ENCODE measurements around the gene CRTC1. TPM values are rescaled to one million over a fixed set of nuclear protein-coding genes. Genes with fewer than 3 reads are reported as not detected.

Gene CRTC1
- total RNA-seq, 1 donor from 2014 or later: 15.5 TPM

GRCh38 chr19:18710186-18710585 lies 26.7 kb downstream of the CRTC1 start:
- Mint-ChIP-seq H3K27me3 (no peaks in the 10 kb centered on the region), H3K9me3 (no peaks in the 10 kb centered on the region), H3K4me1 (peaks cover 22% of the 10 kb centered on the region), H3K36me3 (ENCODE audit: low read depth) (peaks cover 1% of the 10 kb centered on the region), H3K4me3 (no peak overlapping the region), H3K27ac (no peak overlapping the region)
- ChIA-PET POLR2A (interaction anchor here (0.6 kb wide), 1 partner anchor 38 kb away, joined by 12 read pairs; no protein-coding TSS in a partner anchor), CTCF (no interaction called here)
- intact Hi-C loops (cut with micrococcal nuclease): no loop called here
- ATAC-seq (ENCODE audit: low read depth) (no peak), DNase-seq (no peak)
- no peak for TF ChIP-seq CTCF (IDR thresholded peaks at IDR 0.05)

- CTCF ChIA-PET: no interaction called here
- no peak for DNase-seq
- peaks cover 22% of the 10 kb centered on the region for H3K4me1 Mint-ChIP-seq
- no peak overlapping the region for H3K4me3 Mint-ChIP-seq
- H3K9me3 Mint-ChIP-seq: no peaks in the 10 kb centered on the region
- TF ChIP-seq CTCF (IDR thresholded peaks at IDR 0.05): no peak
- POLR2A ChIA-PET: no interaction called here
- H3K27ac Mint-ChIP-seq: no peak overlapping the region
- intact Hi-C loops (cut with micrococcal nuclease): no loop called here
- peaks cover 1% of the 10 kb centered on the region for H3K36me3 Mint-ChIP-seq (ENCODE audit: low read depth)
- ATAC-seq (ENCODE audit: low read depth): no peak
- no peaks in the 10 kb centered on the region for H3K27me3 Mint-ChIP-seq
These were observed 27.7 kb downstream of the CRTC1 start for GRCh38 chr19:18710996-18711751.

- POLR2A ChIA-PET: no interaction called here
- Mint-ChIP-seq H3K4me1 (peaks cover 23% of the 10 kb centered on the region), H3K36me3 (ENCODE audit: low read depth) (peaks cover 1% of the 10 kb centered on the region), H3K9me3 (no peaks in the 10 kb centered on the region), H3K27me3 (no peaks in the 10 kb centered on the region), H3K27ac (no peak overlapping the region), H3K4me3 (no peak overlapping the region)
- intact Hi-C loops (cut with micrococcal nuclease): no loop called here
- DNase-seq: no peak
- no peak for ATAC-seq (ENCODE audit: low read depth)
- CTCF ChIA-PET: no interaction called here
- no peak for TF ChIP-seq CTCF (IDR thresholded peaks at IDR 0.05)
These were observed 28.4 kb downstream of the CRTC1 start for GRCh38 chr19:18711893-18712292.

- ATAC-seq (ENCODE audit: low read depth) (no peak), DNase-seq (no peak)
- Mint-ChIP-seq H3K9me3 (no peaks in the 10 kb centered on the region), H3K36me3 (ENCODE audit: low read depth) (peaks cover 6% of the 10 kb centered on the region), H3K27ac (no peak overlapping the region), H3K4me3 (no peak overlapping the region), H3K4me1 (peaks cover 28% of the 10 kb centered on the region), H3K27me3 (no peaks in the 10 kb centered on the region)
- TF ChIP-seq CTCF (IDR thresholded peaks at IDR 0.05): no peak
- POLR2A ChIA-PET: no interaction called here
- CTCF ChIA-PET: no interaction called here
- intact Hi-C loops (cut with micrococcal nuclease): no loop called here
These were observed 29.5 kb downstream of the CRTC1 start for GRCh38 chr19:18712981-18713380.

- Mint-ChIP-seq H3K9me3 (no peaks in the 10 kb centered on the region), H3K27ac (no peak overlapping the region), H3K27me3 (no peaks in the 10 kb centered on the region), H3K4me1 (peaks cover 32% of the 10 kb centered on the region), H3K4me3 (no peak overlapping the region), H3K36me3 (ENCODE audit: low read depth) (peaks cover 12% of the 10 kb centered on the region)
- ChIA-PET POLR2A (no interaction called here), CTCF (no interaction called here)
- DNase-seq (no peak), ATAC-seq (ENCODE audit: low read depth) (no peak)
- intact Hi-C loops (cut with micrococcal nuclease): no loop called here
- TF ChIP-seq CTCF (IDR thresholded peaks at IDR 0.05): no peak
These were observed 30.2 kb downstream of the CRTC1 start for GRCh38 chr19:18713550-18714117.
